Kidney epithelial cell (primary cell): ENCODE data around the gene EEF1AKMT4. TPM values are rescaled to one million over a fixed set of nuclear protein-coding genes. Genes with fewer than 3 reads are reported as not detected.

Experiments
- DNase-seq: peaks from one replicate; pipeline ENCODE4 v3.0.0-alpha.2; 2010; ENCODE audit warnings: low read depth
- H3K27me3 ChIP-seq: 2 replicates; pipeline ENCODE4 v1.6.0; 2011; ENCODE audit warnings: low read length; ENCODE audit not compliant: control insufficient read depth, insufficient read depth
- H3K36me3 ChIP-seq: 2 replicates; pipeline ENCODE4 v1.5.1; 2011; ENCODE audit warnings: low read length; ENCODE audit not compliant: control insufficient read depth, insufficient read depth
- H3K4me3 ChIP-seq: 2 replicates; pipeline ENCODE4 v1.5.1; 2011; ENCODE audit warnings: low read depth, mild to moderate bottlenecking, control low read depth, low read length
- total RNA-seq: library from RNA; depleted of rRNA; stranded (reverse); fragments of >200 nt; gene quantifications from 2 replicates; pipeline ENCODE4 v1.2.3, GENCODE V29; 2015
- TF ChIP-seq, protein P1 (sequence below): IDR thresholded peaks from 2 replicates; pipeline ENCODE4 v1.5.1; 2011; ENCODE audit warnings: mild to moderate bottlenecking, moderate library complexity, low read length, control low read depth, inconsistent platforms; ENCODE audit not compliant: insufficient read depth, poor library complexity, severe bottlenecking

Gene EEF1AKMT4
- total RNA-seq, 1 donor from 2014 or later, result 6.3 TPM

DNA sequence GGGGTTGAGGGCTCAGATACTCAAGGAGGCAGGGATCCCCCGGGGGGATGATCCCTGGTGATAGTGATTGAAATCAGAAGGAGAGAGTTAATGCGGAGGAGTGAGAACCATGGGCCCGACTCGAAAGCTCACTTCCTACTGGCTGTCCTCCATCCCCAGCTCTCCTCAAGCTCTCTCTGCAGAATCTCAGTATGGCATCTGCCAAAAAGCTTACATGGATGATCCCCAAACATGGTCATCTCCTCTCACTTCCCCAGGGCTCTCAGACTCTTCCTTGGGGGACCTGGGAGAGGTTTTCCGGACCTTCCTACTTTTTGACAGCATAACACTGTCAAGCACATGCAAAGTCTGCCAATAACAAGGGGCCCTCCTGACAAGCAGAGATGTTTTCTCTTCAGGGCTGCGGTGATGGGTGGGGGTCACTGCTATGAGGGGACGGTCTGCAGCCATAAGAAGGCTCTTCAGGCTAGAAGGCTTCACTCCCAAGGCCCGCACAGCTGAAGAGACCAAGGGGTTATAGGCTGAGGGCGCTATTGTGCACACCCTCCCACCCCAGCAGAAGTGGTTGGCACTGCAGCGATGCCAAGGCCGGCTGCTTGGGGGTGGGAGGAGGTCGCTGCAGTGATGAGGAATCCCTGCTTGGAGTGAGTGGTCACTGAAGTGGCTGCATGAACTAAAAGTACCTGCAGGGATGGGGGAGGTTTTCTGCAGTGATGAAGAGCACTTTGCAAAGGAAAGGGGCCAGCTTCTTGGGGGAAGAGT, 20.9 kb upstream of the EEF1AKMT4 start:
- no peak for DNase-seq
- TF ChIP-seq, protein P1, sequence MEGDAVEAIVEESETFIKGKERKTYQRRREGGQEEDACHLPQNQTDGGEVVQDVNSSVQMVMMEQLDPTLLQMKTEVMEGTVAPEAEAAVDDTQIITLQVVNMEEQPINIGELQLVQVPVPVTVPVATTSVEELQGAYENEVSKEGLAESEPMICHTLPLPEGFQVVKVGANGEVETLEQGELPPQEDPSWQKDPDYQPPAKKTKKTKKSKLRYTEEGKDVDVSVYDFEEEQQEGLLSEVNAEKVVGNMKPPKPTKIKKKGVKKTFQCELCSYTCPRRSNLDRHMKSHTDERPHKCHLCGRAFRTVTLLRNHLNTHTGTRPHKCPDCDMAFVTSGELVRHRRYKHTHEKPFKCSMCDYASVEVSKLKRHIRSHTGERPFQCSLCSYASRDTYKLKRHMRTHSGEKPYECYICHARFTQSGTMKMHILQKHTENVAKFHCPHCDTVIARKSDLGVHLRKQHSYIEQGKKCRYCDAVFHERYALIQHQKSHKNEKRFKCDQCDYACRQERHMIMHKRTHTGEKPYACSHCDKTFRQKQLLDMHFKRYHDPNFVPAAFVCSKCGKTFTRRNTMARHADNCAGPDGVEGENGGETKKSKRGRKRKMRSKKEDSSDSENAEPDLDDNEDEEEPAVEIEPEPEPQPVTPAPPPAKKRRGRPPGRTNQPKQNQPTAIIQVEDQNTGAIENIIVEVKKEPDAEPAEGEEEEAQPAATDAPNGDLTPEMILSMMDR, result no peak
- Histone ChIP-seq H3K4me3 (no peak overlapping the region), H3K27me3 (peaks cover 52% of the 10 kb centered on the region), H3K36me3 (no peaks in the 10 kb centered on the region)

DNA sequence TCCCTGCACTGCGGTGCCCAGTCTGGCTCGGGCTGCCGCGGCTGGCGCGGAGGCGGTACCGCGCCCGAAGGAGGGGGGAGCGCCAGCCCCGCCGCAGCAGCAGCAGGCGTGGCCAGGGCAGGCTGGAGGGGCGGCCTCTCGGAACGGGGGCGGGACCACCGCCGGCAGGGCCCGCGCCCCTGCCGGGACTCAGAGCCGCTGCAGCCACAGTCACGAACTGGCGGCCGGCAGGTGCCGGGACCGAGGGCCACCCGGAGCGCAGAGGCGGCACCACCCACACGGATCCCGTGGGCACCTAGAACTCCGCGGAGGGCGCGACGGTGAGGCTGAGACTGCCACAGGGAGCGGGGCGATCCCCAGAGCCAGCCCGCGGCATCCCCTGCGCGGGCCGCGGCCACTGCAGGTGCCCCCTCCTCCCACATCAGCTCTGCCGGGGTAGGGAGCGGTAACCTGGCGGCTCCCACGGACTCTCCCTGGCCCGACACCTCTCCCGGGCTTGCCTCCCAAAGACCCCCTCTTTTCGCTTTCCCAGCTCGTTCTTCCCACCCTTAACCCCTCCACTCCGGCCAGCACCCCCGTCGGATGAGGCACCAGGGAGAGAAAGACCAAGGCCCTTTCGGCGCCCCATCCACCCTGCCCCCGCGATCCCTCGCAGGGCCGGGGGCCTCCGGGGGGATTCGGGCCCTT, 19.9 kb upstream of the EEF1AKMT4 start, which contains the start of gene VWA5B2:
VWA5B2 (plus strand) TSS at position 192 of the 687 bp plus-strand sequence. CDS start 944 bp downstream, outside the sequence.
- no peaks in the 10 kb centered on the region for H3K36me3 ChIP-seq
- TF ChIP-seq, protein P1, result no peak
- H3K27me3 ChIP-seq, result peaks cover 52% of the 10 kb centered on the region
- H3K4me3 ChIP-seq, result peak within 1 kb of the TSS; percentile 34
- no peak for DNase-seq

GRCh38 chr3:184230081-184230602, 19.3 kb upstream of the EEF1AKMT4 start:
- peak overlapping the region; percentile 2 for H3K4me3 ChIP-seq
- TF ChIP-seq, protein P1, result no peak
- DNase-seq, result no peak
- H3K36me3 ChIP-seq, result no peaks in the 10 kb centered on the region
- H3K27me3 ChIP-seq, result peaks cover 52% of the 10 kb centered on the region

DNA sequence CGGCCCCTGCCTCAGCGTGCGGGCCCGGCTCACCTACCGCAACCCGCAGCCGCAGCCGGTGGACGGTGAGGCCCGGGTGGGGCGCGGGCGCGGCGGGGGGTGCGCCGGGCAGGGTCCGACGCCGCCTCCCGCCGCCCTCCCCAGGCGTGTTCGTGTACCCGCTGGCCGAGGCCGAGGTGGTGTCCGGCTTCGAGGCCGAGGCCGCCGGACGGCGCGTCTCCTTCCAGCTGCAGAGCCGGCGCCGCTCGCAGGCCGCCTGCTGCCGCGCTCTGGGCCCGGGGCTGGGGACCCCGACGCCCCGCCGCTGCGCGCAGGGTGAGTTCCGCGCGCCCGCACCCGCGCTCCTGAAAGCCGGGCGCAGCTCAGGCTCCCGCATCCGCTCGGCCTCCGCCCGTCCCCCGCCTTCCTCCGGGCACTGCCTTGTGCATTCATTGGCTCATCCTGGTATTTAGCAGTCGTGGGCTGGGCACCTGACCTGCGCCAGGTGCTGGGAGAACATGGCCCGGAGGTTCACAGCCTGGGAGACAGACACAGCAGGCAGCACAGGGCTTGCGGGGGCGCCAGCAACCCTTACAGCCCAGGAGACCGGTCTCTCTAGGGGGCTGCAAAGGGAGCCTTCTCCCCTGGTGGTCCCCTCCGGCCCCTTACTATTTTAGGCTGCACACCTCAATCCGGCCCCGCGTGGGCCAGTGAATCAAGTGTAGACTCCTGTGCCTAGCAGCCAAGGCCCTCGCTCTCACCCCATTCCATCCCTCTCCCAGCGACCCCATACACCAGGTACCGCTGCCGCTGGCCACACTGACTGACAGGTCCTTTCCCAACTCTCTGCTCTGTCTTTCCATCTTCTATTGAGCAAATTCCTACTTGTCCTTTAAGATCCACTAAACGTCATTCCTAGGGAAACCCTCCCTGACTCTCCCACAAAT, 18.6 kb upstream of the EEF1AKMT4 start:
- Histone ChIP-seq H3K27me3 (peaks cover 52% of the 10 kb centered on the region), H3K36me3 (no peaks in the 10 kb centered on the region), H3K4me3 (no peak overlapping the region)
- no peak for DNase-seq
- TF ChIP-seq, protein P1, result no peak

DNA sequence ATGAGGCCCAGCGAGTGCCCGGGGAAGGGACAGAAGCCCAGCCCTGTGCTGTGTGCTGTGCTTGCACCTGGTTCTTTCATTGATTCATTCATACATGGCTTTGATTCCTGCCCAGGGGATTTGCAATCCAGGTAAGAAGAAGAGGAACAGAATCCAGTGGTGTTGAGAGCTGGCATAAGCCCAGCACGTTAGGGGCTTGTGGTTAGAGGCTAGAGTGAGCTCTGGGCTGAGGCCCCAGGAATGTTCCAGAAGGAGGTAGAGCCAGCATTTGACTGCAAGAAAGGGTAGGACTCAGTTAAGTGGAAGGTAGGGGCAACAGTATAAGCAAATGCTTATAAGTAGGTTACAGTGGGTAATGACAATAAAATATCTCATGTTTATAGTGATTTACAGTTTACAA, 17.8 kb upstream of the EEF1AKMT4 start:
- H3K27me3 ChIP-seq, result peaks cover 53% of the 10 kb centered on the region

More for the DNA sequence above, 17.8 kb upstream of the EEF1AKMT4 start:
- H3K36me3 ChIP-seq, result no peaks in the 10 kb centered on the region
- H3K4me3 ChIP-seq, result no peak overlapping the region
- TF ChIP-seq, protein P1, result no peak
- DNase-seq, result no peak
